PC-3 (cell line): ENCODE results near the gene SF3A2. TPM values are rescaled to one million over a fixed set of nuclear protein-coding genes. Genes with fewer than 3 reads are reported as not detected.

ENCODE experiments used
- ATAC-seq: fragments of 200-7000 bp; cut with Tn5 transposase; 2 replicates; pipeline ENCODE4 v1.9.1; 2020; ENCODE audit warnings: mild to moderate bottlenecking, moderate library complexity
- BruUV-seq: library from RNA; stranded (reverse); fragments of 400-500 nt; replicated peaks from 2 replicates; lab custom pipeline; 2021; lab: Mats Ljungman, UMichigan
- CTCF ChIA-PET: fragments of 300-600 bp; sonication (Branson Sonifier 250); formaldehyde crosslinking; loops from one replicate; lab custom pipeline; 2022; ENCODE audit warnings: antibody characterized with exemption; lab: Charles Lee
- POLR2A ChIA-PET: fragments of 300-600 bp; sonication (Branson Sonifier 250); formaldehyde crosslinking; loops from one replicate; lab custom pipeline; 2022; ENCODE audit warnings: antibody characterized with exemption; ENCODE audit not compliant: unreplicated experiment; lab: Charles Lee
- DNase-seq: peaks from one replicate; pipeline ENCODE4 v3.0.0-alpha.2; 2015
- H2AFZ ChIP-seq: fragments of 300-600 bp; sonication (generic); 2 replicates; pipeline ENCODE4 v1.6.0; 2016; ENCODE audit warnings: antibody characterized with exemption, low read length
- H3F3A ChIP-seq: fragments of 300-600 bp; sonication (generic); one replicate; pipeline ENCODE4 v1.6.0; 2017; ENCODE audit warnings: antibody characterized with exemption, low read length, control low read depth, mild to moderate bottlenecking; ENCODE audit not compliant: unreplicated experiment
- H3K27ac ChIP-seq: fragments of 300-600 bp; sonication (generic); 2 replicates; pipeline ENCODE4 v1.5.1; 2016; ENCODE audit warnings: mild to moderate bottlenecking, low read length
- H3K27me3 ChIP-seq: fragments of 300-600 bp; sonication (generic); 2 replicates; pipeline ENCODE4 v1.6.1; 2016; ENCODE audit warnings: low read length, mixed read lengths
- H3K36me3 ChIP-seq: fragments of 300-600 bp; sonication (generic); 2 replicates; pipeline ENCODE4 v1.6.1; 2016; ENCODE audit warnings: low read depth, mixed run types, low read length, mixed read lengths
- H3K4me1 ChIP-seq: fragments of 300-600 bp; sonication (generic); 2 replicates; pipeline ENCODE4 v1.5.1; 2016; ENCODE audit warnings: low read length; ENCODE audit not compliant: insufficient read depth
- H3K4me2 ChIP-seq: fragments of 300-600 bp; sonication (generic); 2 replicates; pipeline ENCODE4 v1.6.0; 2016; ENCODE audit warnings: low read length
- H3K4me3 ChIP-seq: fragments of 300-600 bp; sonication (generic); 2 replicates; pipeline ENCODE4 v1.5.1; 2016; ENCODE audit warnings: mild to moderate bottlenecking, low read length, mixed read lengths
- H3K79me2 ChIP-seq: fragments of 300-600 bp; sonication (generic); 2 replicates; pipeline ENCODE4 v1.6.1; 2017; ENCODE audit warnings: low read length, mixed read lengths
- H3K9ac ChIP-seq: fragments of 300-600 bp; sonication (generic); 2 replicates; pipeline ENCODE4 v1.6.0; 2016; ENCODE audit warnings: mild to moderate bottlenecking, low read length
- H3K9me2 ChIP-seq: fragments of 300-600 bp; sonication (generic); replicated peaks from 2 replicates; pipeline ENCODE4 v1.6.1; 2016; ENCODE audit warnings: mixed run types, low read length, mixed read lengths
- H3K9me3 ChIP-seq: fragments of 300-600 bp; sonication (generic); 2 replicates; pipeline ENCODE4 v1.6.1; 2016; ENCODE audit warnings: low read length, mixed read lengths
- H4K20me1 ChIP-seq: fragments of 300-600 bp; sonication (generic); 2 replicates; pipeline ENCODE4 v1.6.1; 2016; ENCODE audit warnings: low read length, mixed read lengths
- EZH2 ChIP-seq: fragments of 300-600 bp; sonication (generic); IDR thresholded peaks from one replicate; pipeline ENCODE4 v1.6.1; 2017; ENCODE audit warnings: antibody characterized with exemption, mild to moderate bottlenecking, low read length; ENCODE audit not compliant: unreplicated experiment
- EZH2phosphoT487 ChIP-seq: fragments of 300-600 bp; sonication (generic); IDR thresholded peaks from 2 replicates; pipeline ENCODE4 v1.6.1; 2018; ENCODE audit warnings: mild to moderate bottlenecking, antibody characterized with exemption, low read length, borderline replicate concordance
- intact Hi-C: fragments of 100-400 bp; cut with micrococcal nuclease; formaldehyde crosslinking; loops from 2 replicates; pipeline ENCODE4 v1.9.0; 2023
- total RNA-seq: library from RNA; depleted of rRNA; stranded (reverse); fragments of >200 nt; gene quantifications from 2 replicates; pipeline ENCODE4 v1.2.3, GENCODE V29; 2014
- TF ChIP-seq, protein P1 (sequence below): fragments of 300-600 bp; sonication (generic); conservative IDR thresholded peaks from 2 replicates; pipeline ENCODE4 v1.5.1; 2017; ENCODE audit warnings: antibody characterized with exemption, low read depth, mild to moderate bottlenecking, low read length

Gene SF3A2
- total RNA-seq, 1 experiment from 2014 or later: 55.5 TPM

DNA sequence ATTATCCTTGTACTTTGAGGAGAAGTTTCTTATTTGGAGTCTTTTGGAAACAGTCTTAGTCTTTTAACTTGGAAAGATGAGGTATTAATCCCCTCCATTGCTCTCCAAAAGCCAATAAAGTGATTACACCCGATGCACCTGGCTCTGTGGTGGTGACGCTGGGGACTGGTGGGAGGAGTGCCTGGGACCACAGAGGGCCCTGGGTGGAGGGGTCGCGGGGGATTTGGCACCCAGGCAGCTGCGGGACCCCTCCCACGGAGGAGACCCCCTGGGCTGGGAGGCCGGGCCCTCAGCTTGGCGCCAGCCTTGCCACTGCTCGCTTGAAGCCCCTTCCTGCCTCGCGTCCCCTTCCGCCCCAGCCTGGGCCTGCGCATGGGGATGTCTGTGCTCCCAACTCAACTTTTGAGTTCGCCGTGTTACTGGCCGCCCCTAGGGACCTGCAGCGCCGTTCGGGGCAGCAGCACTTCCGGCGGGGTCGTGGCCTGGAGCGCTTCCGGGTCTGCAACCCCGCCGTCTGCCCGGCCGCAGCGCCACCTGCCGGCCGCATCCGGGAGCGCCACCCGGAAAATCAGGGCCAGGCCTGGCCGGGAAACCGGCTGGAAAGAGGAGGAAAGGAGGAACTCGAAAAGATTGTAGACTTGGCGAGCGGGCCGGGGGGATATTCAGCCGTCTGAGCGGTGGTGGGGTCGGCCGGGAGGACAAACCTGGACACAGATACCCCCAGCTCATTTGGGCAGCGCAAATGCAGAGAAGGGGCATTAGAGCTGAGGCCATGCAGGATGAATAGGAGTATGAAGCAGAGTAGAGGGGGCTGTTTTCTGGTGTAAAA lies 36.9 kb downstream of the SF3A2 start:
- TF ChIP-seq EZH2phosphoT487 (no peak), EZH2 (no peak)
- TF ChIP-seq, protein P1, sequence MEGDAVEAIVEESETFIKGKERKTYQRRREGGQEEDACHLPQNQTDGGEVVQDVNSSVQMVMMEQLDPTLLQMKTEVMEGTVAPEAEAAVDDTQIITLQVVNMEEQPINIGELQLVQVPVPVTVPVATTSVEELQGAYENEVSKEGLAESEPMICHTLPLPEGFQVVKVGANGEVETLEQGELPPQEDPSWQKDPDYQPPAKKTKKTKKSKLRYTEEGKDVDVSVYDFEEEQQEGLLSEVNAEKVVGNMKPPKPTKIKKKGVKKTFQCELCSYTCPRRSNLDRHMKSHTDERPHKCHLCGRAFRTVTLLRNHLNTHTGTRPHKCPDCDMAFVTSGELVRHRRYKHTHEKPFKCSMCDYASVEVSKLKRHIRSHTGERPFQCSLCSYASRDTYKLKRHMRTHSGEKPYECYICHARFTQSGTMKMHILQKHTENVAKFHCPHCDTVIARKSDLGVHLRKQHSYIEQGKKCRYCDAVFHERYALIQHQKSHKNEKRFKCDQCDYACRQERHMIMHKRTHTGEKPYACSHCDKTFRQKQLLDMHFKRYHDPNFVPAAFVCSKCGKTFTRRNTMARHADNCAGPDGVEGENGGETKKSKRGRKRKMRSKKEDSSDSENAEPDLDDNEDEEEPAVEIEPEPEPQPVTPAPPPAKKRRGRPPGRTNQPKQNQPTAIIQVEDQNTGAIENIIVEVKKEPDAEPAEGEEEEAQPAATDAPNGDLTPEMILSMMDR: peak; percentile 82
- peaks cover 50% of the 10 kb centered on the region for H3K79me2 ChIP-seq
- intact Hi-C loops: loop anchor here (1.0 to 5.0 kb wide), 2 partner anchors 37 to 106 kb away; partner anchors contain the start of genes PLEKHJ1 and SF3A2
- peak overlapping the region; percentile 51 for H3K4me3 ChIP-seq
- H3K4me2 ChIP-seq: peak overlapping the region; percentile 93
- H3K4me1 ChIP-seq: peaks cover 19% of the 10 kb centered on the region
- H3K27me3 ChIP-seq: no peaks in the 10 kb centered on the region
- ATAC-seq: peak; percentile 40
- peaks cover 10% of the 10 kb centered on the region; the same call in 1 of the 2 replicates for H3K36me3 ChIP-seq
- no peak overlapping the region for H3K9ac ChIP-seq
- no TSS peak for BruUV-seq
- H3K27ac ChIP-seq: 0 out of 2 replicates have a peak overlapping the region, but pooled peaks have one; percentile 21
- ChIA-PET CTCF (no interaction called here), POLR2A (no interaction called here)
- no peaks in the 10 kb centered on the region for H3F3A ChIP-seq
- no peaks in the 10 kb centered on the region for H3K9me3 ChIP-seq
- H3K9me2 ChIP-seq: no peaks in the 10 kb centered on the region
- DNase-seq: peak; percentile 66
- no peak overlapping the region for H2AFZ ChIP-seq
- peaks cover 36% of the 10 kb centered on the region for H4K20me1 ChIP-seq

DNA sequence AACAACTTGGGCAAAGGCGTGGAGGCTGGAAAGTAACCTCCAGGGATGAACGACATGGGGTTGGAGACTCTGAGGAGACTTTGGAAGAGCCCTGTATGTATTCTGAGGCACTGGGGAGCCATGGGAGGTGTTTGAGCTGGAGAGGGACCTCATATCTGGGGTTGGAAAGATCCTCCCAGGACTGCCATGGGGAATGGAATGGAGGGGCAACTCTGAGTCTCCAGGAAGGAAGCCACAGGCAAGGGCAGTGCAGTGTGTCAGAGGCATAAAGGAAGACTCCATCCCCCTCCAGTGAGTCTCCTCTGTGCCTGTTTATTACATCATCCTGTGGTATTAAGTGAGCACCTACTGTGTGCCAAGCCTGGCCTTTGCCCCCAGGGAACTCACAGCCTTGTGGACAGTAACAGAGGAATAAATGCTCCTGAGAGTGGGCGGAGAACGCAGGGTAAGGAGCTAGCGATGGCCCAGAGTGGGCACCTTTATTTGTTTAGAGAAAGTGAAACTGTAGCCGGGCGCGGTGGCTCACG lies 37.6 kb downstream of the SF3A2 start:
- CTCF ChIA-PET: no interaction called here

More for the DNA sequence above, 37.6 kb downstream of the SF3A2 start:
- no TSS peak for BruUV-seq
- no peak overlapping the region for H3K9ac ChIP-seq
- H4K20me1 ChIP-seq: peaks cover 36% of the 10 kb centered on the region
- no peak overlapping the region for H3K27ac ChIP-seq
- H3F3A ChIP-seq: no peaks in the 10 kb centered on the region
- H3K9me2 ChIP-seq: no peaks in the 10 kb centered on the region
- H3K4me2 ChIP-seq: peak overlapping the region; percentile 93; the same call in 1 of the 2 replicates
- H3K4me3 ChIP-seq: no peak overlapping the region
- H3K4me1 ChIP-seq: peaks cover 17% of the 10 kb centered on the region; the same call in 1 of the 2 replicates
- H3K79me2 ChIP-seq: peaks cover 50% of the 10 kb centered on the region
- peaks cover 10% of the 10 kb centered on the region; the same call in 1 of the 2 replicates for H3K36me3 ChIP-seq
- H3K27me3 ChIP-seq: no peaks in the 10 kb centered on the region
- no peak for DNase-seq
- no peaks in the 10 kb centered on the region for H3K9me3 ChIP-seq
- intact Hi-C loops: loop anchor here (5.0 kb wide), 1 partner anchor 107 kb away; no protein-coding TSS in a partner anchor
- no peak overlapping the region for H2AFZ ChIP-seq
- POLR2A ChIA-PET: no interaction called here
- no peak for ATAC-seq
- TF ChIP-seq, protein P1: no peak
